ENCODE measurements around the gene HCAR1.
"Not testable (repeated sequence)": the region's sequence is repeated elsewhere in the genome, so short reads cannot be mapped to it uniquely, and the experiment has no call there.

HCAR1 gene

DNA sequence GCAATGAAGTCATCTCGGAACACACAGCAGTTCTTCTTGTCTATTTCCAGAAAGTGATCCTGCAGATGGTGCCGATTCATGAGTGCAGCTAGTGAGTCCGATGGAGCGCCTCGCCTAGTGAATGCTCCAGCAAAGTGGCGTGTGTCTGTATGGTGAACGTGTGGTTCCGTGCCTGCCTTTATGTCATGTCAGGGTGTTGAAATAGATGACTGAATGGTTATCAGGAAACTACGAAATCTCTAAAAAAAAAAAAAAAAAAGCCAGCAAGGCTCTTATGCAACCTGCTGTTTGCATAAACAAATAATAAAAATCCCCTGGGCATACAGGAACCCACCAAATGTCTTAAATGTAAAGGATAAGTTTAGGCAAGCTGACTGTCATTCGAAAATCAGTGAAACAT lies 14.0 kb downstream of the HCAR1 start, which contains the start of gene HCAR3:
Gene HCAR3 (minus strand): TSS at position 154 of the 400 bp plus-strand sequence. CDS start 74 bp downstream, at position 80.
- DNase-seq, result not testable (repeated sequence)

DNA sequence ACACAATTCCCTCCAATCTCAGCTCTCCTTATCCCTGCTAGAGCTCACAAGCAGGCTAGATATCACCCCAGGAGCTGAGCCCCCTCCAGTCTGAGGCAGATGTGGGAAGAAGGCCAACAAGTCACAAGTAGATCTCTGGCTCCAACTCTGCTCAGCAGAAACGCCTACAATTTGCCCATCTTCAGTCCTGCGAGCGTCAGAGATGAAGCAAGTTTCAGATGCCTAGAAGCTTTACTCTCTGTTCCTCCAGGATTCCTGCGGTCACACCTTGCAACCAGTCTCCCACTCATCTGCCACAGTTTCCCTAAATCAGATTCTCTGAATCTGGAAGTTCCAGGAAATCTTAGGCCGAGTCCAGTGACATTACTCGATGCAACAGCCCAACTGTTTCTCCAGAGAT lies 15.4 kb downstream of the HCAR1 start:
- not testable (repeated sequence) for DNase-seq

DNA sequence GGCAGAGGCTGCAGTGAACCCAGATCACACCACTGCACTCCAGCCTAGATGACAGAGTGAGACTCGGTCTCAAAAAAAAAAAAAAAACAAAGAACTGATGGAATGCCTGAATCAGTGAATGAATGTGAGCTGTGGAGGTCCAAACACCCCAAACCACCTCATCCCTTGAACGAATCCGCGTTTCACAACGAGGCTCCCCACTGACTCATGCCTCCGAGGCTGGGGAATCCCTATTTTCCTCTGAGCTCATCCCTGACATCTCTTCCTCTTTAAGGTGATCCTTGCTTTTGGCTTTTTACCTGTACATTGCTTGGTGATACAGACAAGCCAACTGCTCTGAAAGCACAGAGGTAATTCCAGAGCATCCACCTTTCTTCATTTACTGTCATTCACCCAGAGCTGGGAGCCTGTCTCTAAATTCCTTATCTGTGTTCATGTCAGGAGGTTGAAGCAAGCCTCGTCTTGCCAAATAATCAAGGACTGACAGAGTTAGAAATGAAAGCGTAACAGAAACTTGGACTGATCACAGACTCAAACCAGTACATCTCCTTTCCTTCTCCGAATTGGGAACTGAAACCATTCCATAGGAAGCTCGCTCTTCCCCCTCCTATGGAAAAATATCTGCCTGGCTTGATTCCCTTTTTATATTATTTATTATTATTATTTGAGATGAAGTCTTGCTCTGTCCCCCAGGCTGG lies 17.0 kb downstream of the HCAR1 start:
- not testable (repeated sequence) for DNase-seq

DNA sequence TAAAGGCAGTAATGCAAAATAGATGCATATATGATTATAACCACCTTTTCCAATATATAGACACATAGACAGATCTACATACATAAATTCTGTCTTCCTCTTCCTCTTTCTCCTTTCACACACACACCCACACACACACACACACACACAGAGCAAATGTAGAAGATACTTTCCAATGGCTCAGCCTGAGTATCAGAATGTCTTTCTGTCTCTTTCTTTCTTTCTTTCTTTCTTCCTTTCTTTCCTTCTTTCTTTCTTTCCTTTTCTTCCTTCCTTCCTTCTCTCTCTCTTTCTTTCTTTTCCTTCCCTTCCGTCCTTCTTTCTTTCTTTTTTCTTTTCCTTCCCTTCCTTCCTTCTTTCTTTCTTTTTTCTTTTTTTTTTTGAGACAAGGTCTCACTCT lies 19.4 kb downstream of the HCAR1 start:
- not testable (repeated sequence) for DNase-seq

DNA sequence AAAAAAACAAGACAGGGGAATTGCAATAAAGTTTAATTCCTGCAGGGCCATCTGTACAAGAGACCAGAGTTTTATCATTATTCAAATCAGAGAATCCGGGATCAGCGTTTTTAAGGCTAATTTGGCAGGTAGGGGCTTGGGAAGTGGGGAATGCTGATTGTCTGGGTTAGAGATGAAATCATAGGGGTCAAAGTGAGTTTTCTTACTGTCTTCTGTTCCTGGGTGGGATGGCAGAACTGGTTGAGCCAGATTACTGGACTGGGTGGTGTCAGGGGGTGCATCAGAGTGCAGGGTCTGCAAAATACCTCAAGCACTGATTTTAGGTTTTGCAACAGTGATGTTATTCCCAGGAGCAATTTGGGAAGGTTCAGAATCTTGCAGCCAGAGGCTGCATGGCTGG lies 20.3 kb downstream of the HCAR1 start:
- not testable (repeated sequence) for DNase-seq

DNA sequence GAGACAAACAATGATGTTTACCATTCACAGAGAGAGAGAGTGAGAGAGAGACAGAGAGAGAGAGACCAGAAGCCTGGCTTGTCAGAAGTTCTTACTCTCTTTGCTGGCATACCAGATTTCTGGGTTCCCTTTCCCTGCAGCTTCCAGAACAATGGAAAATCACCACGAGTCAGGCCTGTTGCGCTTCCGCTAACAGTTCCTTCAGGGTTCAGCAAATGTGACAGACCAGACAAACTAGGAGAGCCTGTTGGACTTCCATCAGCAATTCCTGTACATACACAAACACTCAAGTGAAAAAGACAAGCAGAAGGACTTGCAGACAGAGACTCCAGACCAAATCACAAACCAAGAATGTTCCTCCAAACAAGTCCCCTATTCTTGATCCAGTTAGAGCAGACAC lies 21.4 kb downstream of the HCAR1 start:
- DNase-seq, result not testable (repeated sequence)

DNA sequence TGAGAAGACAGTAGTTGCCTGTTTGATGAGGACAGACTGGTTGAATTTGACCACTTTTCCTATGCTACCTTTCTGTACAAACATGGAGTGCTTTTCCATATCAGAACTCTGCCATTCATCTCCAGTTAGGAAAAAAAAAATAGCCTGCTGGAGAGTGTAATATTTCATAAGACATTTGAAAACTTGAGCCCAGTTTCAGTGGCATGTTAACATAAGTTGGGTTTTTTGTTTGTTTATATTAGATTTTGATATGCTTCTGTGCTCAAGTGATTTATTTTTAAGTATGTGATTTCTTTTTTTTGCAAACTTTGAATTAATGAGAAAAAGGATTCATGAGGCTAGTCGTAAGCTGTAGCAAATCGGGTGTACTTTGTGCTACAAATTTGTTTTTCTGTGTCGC lies 26.8 kb downstream of the HCAR1 start:
- DNase-seq, result not testable (repeated sequence)

DNA sequence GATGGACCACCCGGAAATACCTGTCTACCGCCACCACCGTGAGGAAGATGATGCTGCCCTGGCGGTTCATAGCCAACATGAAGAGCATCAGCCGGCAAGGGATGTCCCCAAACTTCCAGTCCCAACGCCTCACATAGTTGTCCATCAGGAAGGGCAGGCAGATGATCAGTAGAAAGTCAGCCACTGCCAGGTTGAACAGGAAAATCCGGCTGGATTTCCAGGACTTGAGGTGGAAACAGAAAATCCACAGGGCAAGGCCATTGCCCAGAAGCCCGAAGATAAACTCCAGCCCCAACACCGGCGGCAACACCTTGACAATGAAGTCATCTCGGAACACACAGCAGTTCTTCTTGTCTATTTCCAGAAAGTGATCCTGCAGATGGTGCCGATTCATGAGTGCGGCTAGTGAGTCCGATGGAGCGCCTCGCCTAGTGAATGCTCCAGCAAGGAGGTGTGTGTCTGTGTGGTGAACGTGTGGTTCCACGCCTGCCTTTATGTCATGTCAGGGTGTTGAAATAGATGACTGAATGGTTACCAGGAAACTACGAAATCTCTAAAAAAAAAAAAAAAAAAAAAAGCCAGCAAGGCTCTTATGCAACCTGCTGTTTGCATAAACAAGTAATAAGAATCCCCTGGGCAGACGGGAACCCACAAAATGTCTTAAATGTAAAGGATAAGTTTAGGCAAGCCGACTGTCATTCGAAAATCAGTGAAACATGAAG lies 27.6 kb downstream of the HCAR1 start, which contains the start of gene HCAR2:
Gene HCAR2 (minus strand): TSS at position 468 of the 722 bp plus-strand sequence. CDS start 74 bp downstream, at position 394.
- not testable (repeated sequence) for DNase-seq

DNA sequence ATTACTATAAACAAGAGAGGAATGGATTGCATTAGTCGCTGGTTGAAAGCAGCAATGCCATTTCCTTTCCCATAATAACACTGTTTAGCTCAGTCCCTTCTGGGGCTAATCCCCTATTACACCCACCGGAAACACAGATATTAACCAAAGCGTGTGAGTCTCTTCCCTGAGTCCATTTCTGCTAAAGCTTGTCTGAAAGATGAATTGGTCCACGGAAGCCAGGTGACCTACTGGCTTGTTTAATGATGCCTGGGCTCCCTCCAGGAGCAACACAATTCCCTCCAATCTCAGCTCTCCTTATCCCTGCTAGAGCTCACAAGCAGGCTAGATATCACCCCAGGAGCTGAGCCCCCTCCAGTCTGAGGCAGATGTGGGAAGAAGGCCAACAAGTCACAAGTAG lies 29.2 kb downstream of the HCAR1 start:
- DNase-seq, result not testable (repeated sequence)

DNA sequence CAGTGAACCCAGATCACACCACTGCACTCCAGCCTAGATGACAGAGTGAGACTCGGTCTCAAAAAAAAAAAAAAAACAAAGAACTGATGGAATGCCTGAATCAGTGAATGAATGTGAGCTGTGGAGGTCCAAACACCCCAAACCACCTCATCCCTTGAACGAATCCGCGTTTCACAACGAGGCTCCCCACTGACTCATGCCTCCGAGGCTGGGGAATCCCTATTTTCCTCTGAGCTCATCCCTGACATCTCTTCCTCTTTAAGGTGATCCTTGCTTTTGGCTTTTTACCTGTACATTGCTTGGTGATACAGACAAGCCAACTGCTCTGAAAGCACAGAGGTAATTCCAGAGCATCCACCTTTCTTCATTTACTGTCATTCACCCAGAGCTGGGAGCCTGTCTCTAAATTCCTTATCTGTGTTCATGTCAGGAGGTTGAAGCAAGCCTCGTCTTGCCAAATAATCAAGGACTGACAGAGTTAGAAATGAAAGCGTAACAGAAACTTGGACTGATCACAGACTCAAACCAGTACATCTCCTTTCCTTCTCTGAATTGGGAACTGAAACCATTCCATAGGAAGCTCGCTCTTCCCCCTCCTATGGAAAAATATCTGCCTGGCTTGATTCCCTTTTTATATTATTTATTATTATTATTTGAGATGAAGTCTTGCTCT lies 30.5 kb downstream of the HCAR1 start:
- not testable (repeated sequence) for DNase-seq

DNA sequence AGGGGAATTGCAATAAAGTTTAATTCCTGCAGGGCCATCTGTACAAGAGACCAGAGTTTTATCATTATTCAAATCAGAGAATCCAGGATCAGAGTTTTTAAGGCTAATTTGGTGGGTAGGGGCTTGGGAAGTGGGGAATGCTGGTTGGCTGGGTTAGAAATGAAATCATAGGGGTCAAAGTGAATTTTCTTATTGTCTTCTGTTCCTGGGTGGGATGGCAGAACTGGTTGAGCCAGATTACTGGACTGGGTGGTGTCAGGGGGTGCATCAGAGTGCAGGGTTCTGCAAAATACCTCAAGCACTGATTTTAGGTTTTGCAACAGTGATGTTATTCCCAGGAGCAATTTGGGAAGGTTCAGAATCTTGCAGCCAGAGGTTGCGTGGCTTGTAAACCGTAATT lies 33.7 kb downstream of the HCAR1 start:
- DNase-seq, result not testable (repeated sequence)

DNA sequence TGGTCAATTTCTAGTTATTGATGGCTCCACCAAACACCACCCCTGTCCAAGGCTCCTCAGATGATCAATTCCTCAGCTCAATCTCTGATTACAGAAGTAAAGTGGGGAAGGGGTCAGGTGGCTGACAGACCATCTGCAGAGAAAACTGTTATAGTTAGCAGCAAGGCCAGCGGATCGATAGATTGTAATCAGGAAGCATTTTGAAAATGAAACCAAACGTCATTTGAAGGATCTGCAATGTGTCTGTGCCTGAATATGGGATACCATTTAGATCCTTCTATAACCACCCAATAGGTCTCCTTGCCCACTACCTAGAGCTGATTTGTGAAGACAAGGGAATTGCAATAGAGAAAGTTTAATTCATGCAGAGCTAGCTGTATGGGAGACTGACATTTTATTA lies 39.1 kb downstream of the HCAR1 start:
- no peak for DNase-seq

DNA sequence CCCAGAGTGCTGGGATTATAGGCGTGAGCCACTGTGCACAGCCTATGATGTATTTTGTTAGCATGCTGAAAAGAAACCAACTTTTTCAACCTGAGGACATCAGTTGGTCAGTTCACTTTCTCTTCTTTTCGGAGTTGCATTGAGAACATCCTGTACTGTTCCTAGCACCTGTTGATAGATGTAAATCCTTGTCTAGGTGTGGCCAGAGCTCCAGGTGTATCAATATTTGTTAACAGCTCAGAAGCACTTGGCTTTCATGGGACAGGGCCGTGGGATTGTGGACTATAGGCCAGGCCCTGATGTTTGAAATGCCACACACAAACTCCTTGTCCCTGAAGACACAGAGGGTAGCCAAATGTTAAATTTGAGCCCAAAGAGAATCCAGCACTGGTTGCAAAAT lies 42.4 kb downstream of the HCAR1 start:
- no peak for DNase-seq

DNA sequence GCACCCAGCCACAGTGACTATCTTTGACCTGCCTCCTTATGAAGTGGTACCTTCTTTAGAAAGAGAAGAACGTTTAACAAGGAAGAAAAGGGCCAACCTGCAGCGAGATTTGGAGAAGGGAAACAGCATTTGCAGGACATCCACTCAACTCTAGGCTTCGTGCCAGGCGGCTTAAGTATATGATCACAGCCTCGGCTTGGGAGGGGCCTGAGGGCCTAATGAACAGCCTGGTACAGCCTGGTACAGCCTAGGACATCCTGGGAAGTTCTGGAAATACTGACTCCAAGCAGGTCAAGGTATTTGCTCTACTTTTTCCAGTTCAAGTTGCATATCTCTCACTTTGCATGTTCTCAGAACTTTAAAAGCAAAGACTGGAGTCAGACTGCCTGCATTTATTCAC lies 43.6 kb downstream of the HCAR1 start:
- no peak for DNase-seq

DNA sequence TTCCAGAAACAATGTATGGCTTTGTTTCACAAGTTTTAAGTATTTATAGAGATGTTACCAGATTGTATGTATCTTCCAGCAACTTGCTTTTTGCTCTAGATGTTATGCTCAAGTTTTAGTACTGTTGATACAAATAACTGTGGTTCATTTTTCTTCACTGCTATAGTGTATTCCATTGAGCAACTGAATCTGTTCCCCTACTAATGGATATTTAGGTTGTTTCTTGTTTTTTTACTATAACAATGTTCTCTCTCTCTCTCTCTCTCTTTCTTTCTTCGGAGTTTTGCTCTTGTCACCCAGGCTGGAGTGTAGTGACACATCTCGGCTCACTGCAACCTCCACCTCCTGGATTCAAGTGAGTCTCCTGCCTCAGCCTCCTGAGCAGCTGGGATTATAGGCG lies 44.1 kb downstream of the HCAR1 start:
- DNase-seq, result no peak

DNA sequence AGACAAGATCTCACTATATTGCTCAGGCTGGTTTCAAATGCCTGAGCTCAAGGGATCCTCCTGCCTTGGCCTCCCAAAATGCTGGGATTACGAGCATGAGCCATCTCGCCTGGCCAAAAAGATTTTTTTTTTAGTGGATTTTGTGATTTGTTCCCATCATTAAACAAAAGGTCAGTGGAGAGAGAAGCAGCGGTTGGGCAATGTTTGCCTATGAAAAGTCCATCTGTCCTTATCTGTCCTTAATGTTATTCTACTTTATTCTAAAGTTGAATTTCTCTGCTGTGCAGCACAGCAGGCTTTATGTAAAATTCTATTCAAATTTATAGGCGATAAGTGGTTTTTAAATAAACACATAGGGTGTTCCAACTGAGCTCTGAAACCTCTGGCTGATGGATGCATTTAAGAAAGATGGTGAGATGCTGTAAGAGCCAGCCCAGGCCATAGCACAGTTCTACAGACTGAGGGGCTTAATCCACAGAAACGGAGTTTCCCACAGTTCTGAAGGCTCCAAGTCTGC lies 46.3 kb downstream of the HCAR1 start:
- no peak for DNase-seq

DNA sequence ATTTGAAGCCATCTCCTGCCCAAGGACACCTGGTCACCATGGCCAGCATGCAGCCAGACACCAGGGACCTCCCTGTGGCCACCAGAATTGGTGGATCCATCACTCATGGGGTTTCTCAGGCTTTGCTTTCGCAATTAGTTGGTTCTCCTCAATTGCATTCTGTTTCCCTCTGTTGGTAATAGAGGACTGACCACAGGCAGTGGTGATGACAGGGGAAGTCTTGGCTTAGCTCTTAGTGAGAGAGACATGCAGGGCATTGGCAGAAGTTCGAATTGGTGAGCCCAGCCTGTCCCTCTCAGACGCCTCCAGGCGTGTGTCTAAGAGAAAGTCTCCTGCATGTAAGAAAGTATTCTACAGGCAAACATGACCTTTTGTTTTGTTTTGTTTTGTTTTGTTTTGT lies 48.8 kb downstream of the HCAR1 start:
- no peak for DNase-seq

DNA sequence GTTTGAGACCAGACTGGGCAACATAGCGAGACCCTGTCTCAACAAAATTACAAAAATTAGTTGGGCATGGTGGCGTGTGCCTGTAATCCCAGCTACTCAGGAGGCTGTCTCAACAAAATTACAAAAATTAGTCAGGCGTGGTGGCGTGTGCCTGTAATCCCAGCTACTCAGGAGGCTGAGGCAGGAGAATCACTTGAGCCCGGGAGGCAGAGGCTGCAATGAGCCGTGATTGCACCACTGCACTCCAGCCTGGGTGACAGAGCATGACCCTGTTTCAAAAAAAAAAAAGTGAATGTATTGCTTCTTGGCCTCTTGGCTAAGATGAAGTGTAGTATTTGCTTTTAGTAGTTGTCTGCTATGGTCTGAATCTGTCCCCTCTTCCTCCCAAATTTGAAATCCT lies 49.7 kb downstream of the HCAR1 start:
- DNase-seq, result not testable (repeated sequence)

DNA sequence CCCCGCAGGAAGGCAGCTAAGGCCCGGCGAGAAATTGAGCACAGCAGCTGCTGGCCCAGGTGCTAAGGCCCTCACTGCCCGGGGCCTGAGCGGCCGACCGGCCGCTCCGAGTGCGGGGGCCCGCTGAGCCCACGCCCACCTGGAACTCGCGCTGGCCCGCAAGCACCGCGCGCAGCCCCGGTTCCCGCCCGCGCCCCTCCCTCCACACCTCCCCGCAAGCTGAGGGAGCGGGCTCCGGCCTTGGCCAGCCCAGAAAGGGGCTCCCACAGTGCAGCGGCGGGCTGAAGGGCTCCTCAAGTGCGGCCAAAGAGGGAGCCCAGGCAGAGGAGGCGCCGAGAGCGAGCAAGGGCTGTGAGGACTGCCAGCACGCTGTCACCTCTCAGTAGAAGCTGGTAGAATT lies 53.9 kb downstream of the HCAR1 start:
- DNase-seq, result not testable (repeated sequence)
